A549 treated with ZK216348 at 1 μM for 4 hours (cell line): Measurements from ENCODE around the gene TMEM225. TPM values are rescaled to one million over a fixed set of nuclear protein-coding genes. Genes with fewer than 3 reads are reported as not detected.

Experiments used
- total RNA-seq: library from RNA; stranded (reverse); fragments of 200-300 nt; extraction: Qiagen RNA extraction; gene quantifications from 5 replicates; pipeline ENCODE4 v1.2.3, GENCODE V29; 2022; ENCODE audit warnings: low read depth

Gene TMEM225, protein sequence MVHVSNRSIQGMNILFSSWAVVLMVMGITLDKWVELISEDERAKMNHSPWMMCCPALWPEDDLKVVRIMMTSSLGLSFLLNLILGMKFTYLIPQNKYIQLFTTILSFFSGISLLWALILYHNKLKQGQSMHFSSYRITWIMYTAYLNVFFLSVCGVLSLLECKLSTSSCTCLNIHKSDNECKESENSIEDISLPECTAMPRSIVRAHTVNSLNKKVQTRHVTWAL
- not detected in 5 replicates for total RNA-seq

DNA sequence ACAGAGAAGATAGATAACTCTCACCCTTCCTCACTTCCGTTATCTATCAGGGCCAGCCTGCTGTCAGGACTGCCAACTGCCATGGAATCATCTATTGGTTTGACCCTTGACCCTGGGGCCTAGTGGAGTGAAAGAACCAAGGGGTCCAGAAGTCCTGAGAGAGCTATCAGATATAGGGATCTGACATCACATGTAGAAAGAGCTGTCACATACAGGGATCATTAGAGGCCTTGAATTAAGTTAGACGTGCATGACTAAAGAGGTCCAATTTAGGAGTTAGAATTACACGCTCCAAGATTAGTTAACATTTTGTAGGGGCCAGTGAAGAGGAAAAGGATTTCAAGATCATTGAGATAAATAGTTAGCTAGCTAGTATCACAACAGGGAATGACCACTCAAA lies at the start of gene TMEM225:
TMEM225 (minus strand) TSS at position 101 of the 400 bp plus-strand sequence. CDS start 245 bp downstream, outside the sequence.

DNA sequence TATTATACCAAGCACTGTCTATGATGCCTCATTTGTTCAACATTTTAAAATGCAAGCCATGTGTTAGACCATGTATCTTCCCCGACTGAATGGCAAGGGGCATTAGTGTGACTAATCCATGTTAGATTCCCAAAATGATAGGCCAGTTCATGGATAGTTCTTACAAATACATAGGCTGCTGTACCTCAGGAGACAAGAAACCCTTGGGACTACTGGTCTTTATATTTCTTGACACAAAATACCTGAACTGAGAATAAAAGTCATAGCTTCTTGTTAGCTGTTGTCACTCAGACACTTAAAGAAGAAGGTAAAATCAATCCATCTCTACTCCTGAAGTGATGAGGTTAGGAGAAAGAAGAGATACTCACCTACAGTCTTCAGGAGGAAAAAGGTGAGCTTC lies 16.4 kb upstream of the TMEM225 start, which contains the start of gene OR8D4:
OR8D4 (plus strand) TSS at position 301 of the 400 bp plus-strand sequence. CDS start 4,265 bp downstream, outside the sequence.

Other genes starting within 250 kb of the TMEM225 start
- 0.08 to 0.31 TPM (median 0.13 TPM) in 5 replicates for gene SCN3B, start 231.0 kb downstream of the TMEM225 start, total RNA-seq
- gene ZNF202, start 144.0 kb downstream of the TMEM225 start, total RNA-seq = 9.8 to 13.5 TPM (median 10.5 TPM) in 5 replicates
- gene OR6X1, start 131.2 kb downstream of the TMEM225 start, total RNA-seq = not detected in 5 replicates
- gene OR6M1, start 79.3 kb downstream of the TMEM225 start, total RNA-seq = not detected in 5 replicates
- gene OR8D4, start 16.5 kb upstream of the TMEM225 start, total RNA-seq = not detected in 5 replicates
- not detected in 5 replicates for gene OR4D5, start 53.9 kb upstream of the TMEM225 start, total RNA-seq
- not detected in 5 replicates for gene OR6T1, start 58.2 kb upstream of the TMEM225 start, total RNA-seq
- gene OR10S1, start 92.1 kb upstream of the TMEM225 start, total RNA-seq = not detected in 5 replicates
- gene OR10G6, start 109.5 kb upstream of the TMEM225 start, total RNA-seq = not detected in 5 replicates
- not detected in 5 replicates for gene OR10G4, start 127.3 kb upstream of the TMEM225 start, total RNA-seq
- gene OR10G9, start 137.3 kb upstream of the TMEM225 start, total RNA-seq = not detected in 5 replicates
- not detected in 5 replicates for gene OR10G8, start 141.1 kb upstream of the TMEM225 start, total RNA-seq
- gene OR10G7, start 155.7 kb upstream of the TMEM225 start, total RNA-seq = not detected in 5 replicates
- 0.09 to 0.28 TPM (median 0.21 TPM) in 4 of 5 replicates, not detected in the other for gene VWA5A, start 229.8 kb upstream of the TMEM225 start, total RNA-seq